Measurements from ENCODE around the gene MVD.

MVD gene

DNA sequence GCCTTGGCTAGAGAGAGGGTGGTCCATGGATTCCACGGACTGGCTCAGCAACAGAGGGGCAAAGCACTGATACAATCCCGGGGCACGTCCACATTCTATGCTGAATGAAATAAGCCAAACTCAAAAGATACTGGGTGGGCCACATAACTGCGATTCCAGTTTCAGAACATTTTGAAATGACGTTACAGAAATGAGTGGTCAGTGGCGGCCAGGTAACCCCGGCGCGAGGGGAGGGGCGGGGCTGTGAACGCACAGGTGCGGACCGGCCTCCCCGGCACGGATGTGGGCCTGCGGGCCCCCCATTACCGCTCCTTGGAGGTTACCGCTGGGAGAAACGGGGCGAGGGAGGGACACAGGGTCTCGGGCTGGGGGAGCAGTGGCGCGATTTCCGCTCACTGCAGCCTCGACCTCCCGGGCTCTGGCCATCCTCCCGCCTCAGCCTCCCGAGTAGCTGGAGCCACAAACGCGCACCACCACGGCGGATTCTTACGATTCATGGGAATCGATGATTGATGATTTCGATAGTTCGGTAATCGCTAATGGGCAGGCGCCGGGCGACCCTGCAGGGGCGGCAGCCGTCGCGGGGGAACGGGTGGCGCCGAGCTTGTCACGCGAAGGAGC lies 559 bp downstream of the MVD start:
- in situ Hi-C loops (cut with MboI; ENCODE audit: low pct_unique_long_range_greater_than_20kb, low sequenced_read_pairs), result no loop called here
- DNase-seq, result no peak

DNA sequence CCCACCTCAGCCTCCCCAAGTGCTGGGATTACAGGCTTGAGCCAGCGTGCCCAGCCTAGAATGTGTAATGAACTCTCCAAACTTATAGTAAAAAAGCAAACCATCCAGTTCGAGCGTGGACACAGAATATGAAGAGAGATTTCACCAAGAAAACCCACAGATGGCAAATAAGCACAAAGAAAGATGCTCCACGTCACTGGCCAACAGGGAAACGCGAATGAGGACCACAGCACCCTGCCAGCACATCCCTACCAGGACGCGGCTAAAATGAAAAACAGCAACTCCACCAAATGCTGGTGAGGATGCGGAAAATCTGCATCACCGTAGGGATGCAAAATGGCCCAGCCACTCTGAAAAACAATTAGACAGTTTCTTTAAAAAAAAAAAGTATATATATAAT lies 1.4 kb downstream of the MVD start:
- in situ Hi-C loops (cut with MboI; ENCODE audit: low pct_unique_long_range_greater_than_20kb, low sequenced_read_pairs), result no loop called here
- no peak for DNase-seq

- in situ Hi-C loops (cut with MboI; ENCODE audit: low pct_unique_long_range_greater_than_20kb, low sequenced_read_pairs), result no loop called here
- no peak for DNase-seq
Measured at GRCh38 chr16:88659160-88659559, 3.7 kb downstream of the MVD start.

DNA sequence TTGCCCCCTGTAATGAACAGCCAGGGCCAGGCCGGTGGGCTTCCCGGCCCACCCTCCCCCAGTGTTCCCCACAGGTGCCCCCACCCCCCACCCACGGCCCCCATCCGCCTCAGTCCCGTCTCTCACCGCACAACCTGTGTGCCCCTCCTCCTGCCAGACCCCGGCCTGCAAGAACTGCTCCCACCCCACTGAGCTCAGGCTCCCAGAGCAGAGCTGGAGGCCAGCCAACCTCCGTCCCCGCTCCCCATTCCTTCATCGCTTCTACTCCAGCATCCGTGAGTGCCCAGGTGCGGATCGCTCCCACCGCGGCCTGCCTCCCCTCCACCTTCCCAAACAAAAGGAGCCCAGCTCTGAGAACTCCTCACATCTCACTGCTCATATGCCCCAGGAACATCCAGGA lies 4.2 kb downstream of the MVD start:
- in situ Hi-C loops (cut with MboI; ENCODE audit: low pct_unique_long_range_greater_than_20kb, low sequenced_read_pairs), result no loop called here

DNA sequence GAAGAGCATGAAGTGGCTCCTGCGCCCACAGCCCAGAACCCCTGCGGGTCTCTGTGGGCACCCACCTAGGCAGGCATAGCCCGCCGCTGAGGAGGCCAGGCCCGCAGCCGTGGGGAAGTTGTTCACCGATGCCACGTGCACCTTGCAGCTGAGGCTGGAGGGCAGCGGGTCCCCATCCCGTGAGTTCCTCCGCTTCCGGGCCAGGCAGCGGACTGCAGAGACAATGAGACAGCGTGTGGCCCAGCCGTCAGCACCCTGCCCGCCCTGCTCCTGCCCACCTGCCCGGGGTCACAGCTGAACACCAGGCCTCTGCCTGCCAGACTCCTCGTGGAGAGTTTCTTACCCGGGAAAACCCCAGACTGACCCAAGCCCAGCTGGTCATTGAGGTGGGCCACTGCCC lies 5.5 kb downstream of the MVD start:
- in situ Hi-C loops (cut with MboI; ENCODE audit: low pct_unique_long_range_greater_than_20kb, low sequenced_read_pairs), result no loop called here
- no peak for DNase-seq

More for the DNA sequence above, 4.2 kb downstream of the MVD start:
- no peak for DNase-seq

- in situ Hi-C loops (cut with MboI; ENCODE audit: low pct_unique_long_range_greater_than_20kb, low sequenced_read_pairs), result no loop called here
Measured at GRCh38 chr16:88656291-88656980, 6.5 kb downstream of the MVD start.

DNA sequence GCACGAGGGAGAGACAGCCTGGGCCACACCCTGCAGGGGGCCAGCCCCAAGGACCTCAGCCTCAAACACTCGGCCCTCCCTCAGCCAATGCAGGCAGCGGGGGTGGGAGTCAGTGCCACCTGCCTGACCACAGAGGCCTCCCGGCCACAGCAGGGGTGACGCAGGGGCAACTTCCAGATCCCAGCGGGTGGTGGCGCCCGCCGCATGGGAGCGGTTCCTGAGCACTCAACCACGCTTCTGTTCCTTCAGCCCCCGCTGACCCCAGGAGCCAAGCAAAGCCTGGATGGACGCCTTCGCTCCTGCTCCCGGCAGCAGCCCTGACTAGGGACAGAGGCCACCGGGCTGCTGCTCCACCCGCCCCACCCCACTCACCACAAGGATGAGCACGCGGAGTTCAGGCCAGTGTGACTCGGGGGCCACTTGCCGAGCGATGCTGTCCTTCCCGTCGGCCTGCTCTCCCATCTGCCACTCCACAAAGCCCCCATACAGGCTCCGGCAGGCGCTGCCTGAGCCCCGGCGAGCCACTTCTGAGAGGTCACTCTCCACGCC lies 7.1 kb downstream of the MVD start:
- in situ Hi-C loops (cut with MboI; ENCODE audit: low pct_unique_long_range_greater_than_20kb, low sequenced_read_pairs), result no loop called here
- no peak for DNase-seq

More at GRCh38 chr16:88656291-88656980, 6.5 kb downstream of the MVD start:
- no peak for DNase-seq

- in situ Hi-C loops (cut with MboI; ENCODE audit: low pct_unique_long_range_greater_than_20kb, low sequenced_read_pairs), result no loop called here
Measured at GRCh38 chr16:88655053-88655732, 7.7 kb downstream of the MVD start.

DNA sequence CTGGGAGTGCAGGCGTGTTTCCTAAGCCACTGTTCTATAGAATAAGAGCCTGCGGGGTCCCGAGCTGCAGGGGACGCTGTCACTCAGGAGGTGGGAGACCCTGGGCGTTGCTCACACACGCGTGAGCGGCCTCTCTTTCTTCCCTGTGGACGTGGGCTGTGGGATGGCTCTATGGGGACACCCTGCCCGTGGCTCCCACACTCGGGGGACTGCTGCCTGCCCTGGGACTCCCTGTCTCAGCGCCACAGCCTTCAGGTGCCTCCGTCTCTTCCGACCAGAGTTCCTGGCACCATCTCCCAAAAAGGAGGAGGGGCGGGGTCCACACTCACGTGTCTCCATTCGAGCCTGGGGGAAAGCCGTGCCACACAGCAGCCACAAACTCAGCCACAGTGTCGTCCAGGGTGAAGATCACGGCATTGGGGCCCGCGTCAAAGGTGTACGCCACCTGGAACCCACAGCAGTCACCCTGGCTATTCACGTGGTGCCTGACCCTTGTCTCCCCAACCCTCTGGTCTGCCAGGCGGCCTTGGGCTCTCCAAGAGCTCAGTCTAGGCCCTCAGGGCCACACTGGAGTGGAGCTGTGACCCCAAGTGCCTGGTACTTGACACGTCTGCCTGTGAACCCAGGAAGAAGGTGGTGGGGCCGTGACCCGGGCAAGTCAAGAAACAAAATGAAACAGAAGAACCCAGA lies 8.4 kb downstream of the MVD start:
- in situ Hi-C loops (cut with MboI; ENCODE audit: low pct_unique_long_range_greater_than_20kb, low sequenced_read_pairs), result no loop called here
- no peak for DNase-seq

More at GRCh38 chr16:88655053-88655732, 7.7 kb downstream of the MVD start:
- no peak for DNase-seq

DNA sequence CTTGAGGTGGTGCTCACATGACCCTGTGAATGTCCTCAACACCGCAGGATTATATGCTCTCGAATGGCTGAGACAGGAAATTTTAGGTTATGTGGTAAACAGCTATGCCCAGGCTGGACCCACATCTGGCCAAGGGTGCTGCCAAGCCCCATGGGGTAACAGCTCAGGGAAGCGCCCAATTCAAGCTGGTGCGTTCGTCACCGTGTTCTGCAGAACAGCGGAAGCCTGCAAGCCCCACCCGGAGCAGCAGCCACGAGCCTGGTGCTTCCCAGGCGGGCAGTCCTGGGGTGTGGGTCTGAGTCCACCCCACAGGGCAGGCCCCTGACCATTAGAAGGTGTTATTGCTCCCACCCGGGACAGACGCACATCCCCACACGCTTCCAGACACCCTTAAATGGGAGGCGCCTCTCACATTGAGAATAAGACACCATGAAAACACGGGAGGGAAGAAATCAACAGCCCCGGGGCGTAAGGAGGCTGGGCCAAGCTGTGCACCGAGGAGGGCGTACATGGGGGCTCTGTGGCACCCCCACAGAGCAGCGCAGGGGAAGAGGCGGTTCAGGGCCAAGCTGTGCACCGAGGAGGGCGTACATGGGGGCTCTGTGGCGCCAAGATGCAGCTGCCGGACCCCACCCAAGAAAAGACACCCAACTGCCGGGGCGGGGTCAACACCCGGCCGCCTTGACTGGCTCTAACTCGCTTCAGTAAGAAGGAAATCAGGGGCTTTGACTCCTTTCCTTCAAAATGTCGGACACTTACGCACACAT lies 9.1 kb downstream of the MVD start:
- no peak for DNase-seq
- in situ Hi-C loops (cut with MboI; ENCODE audit: low pct_unique_long_range_greater_than_20kb, low sequenced_read_pairs), result no loop called here

DNA sequence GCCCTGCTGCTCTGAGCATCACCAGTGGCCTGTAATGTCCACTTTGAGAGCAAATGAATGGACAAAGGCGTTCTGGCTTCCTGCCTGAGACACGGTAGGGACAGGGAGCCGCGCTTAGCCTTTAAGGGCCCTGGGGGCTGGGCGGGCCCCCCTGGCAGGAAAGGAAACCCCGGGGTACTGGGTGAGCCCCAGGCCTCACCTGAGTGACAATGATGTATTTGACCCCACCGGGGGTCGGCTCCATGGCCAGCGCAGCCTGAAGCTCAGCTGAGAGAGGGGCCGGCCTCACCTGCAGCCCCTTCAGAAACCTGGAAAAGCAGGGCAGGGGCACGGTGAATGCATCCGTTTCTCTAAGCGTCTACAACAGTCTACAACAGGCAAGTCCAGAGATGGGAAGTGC lies 9.8 kb downstream of the MVD start:
- in situ Hi-C loops (cut with MboI; ENCODE audit: low pct_unique_long_range_greater_than_20kb, low sequenced_read_pairs), result no loop called here
- no peak for DNase-seq

GRCh38 chr16:88652762-88653063 lies 10.2 kb downstream of the MVD start:
- in situ Hi-C loops (cut with MboI; ENCODE audit: low pct_unique_long_range_greater_than_20kb, low sequenced_read_pairs), result no loop called here

GRCh38 chr16:88651989-88652761 lies 10.7 kb downstream of the MVD start:
- no peak for DNase-seq
- in situ Hi-C loops (cut with MboI; ENCODE audit: low pct_unique_long_range_greater_than_20kb, low sequenced_read_pairs), result no loop called here

More at GRCh38 chr16:88652762-88653063, 10.2 kb downstream of the MVD start:
- no peak for DNase-seq

- in situ Hi-C loops (cut with MboI; ENCODE audit: low pct_unique_long_range_greater_than_20kb, low sequenced_read_pairs), result no loop called here
- peak; percentile 89 for DNase-seq
Measured at GRCh38 chr16:88651276-88651988, 11.5 kb downstream of the MVD start.

DNA sequence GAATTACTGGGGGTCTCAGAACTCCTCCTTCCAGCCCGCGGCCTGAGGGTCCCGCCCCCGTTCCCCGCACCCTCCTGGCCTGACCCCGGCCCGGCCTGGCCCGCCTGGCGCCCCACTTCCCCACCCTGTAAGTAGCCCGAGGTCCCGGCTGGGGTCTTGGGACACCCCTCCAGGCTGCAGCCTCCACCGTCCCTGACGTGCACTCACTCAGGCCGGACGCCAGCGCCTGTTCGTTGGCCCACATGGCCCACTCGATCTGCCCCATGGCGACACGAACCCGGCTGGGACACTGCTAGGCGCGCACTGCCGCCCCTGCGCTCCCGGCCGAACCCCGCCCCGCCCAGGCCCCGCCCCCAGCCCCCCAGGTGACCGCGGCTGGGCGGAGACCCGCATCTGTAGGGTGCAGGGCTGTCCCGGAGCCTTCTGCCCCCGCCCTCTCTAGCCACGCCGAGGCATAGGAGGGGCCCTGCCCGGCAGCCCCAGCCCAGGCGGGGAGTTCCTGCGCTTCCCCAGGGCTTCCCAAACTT lies 12.1 kb downstream of the MVD start, which contains the start of gene CYBA:
Gene CYBA (minus strand): TSS at position 305 of the 527 bp plus-strand sequence. CDS start 40 bp downstream, at position 265.
- no peak for DNase-seq
- in situ Hi-C loops (cut with MboI; ENCODE audit: low pct_unique_long_range_greater_than_20kb, low sequenced_read_pairs), result no loop called here

DNA sequence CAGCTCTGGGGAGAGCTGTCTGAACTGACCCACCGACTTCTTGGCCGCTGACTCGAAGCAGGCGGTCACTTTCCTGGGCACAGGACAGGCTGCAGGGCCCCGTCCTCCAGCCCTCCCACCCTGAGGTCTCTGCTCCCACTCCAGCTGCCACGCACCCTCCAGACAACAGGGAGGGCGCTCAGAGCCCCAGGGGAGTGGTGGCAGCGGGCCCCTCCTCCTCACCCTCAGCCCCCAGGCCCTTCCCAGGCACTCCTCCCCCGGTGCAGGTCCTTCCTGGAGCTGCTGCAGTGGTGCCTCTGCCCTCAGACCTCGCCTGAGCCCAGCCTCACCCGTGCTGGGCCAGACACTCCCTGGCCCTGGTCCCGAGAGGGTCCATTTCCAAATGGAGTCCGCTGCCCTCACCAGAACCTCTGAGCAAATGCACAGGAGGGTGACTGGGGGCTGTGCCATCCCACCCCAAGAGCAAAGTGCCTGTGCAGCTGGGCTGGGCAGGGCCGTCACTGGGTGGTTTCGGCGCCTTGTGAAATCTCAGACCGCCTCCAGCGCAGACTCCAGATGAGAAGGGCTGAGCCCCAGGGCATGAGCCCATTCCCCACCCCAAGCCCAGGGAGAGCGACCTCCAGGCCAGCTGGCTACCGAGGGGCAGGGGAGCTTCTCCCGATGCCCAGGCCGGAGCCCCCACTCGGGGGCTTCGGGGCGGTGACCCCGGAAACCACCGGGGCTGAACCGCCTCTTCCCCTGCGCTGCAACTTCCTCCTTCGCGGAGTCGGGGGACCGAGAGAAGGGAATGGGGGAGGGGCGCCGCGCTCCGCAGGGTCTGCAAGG lies 12.8 kb downstream of the MVD start:
- peak; percentile 66 for DNase-seq
- in situ Hi-C loops (cut with MboI; ENCODE audit: low pct_unique_long_range_greater_than_20kb, low sequenced_read_pairs), result no loop called here
